ENCODE data around the gene ASB1. TPM values are rescaled to one million over a fixed set of nuclear protein-coding genes. Genes with fewer than 3 reads are reported as not detected.

The ASB1 gene
- total and polyA plus RNA-seq, 2 of the 13 experiments (the other 11 are each of a cell fraction or from before 2014, with no cell fraction given), result 48.6 to 49.2 TPM

GRCh38 chr2:238456970-238457926 is 30.5 kb downstream of the ASB1 start (continued):
- TF ChIP-seq GRHL1 (CRISPR knock-in tag; conservative IDR thresholded peaks at IDR 0.05), result no peak
- no peak for TF ChIP-seq ZNF879 (CRISPR knock-in tag; IDR thresholded peaks at IDR 0.05)
- TF ChIP-seq ATF1 (CRISPR knock-in tag; IDR thresholded peaks at IDR 0.05), result no peak
- TF ChIP-seq ZNF468 (CRISPR knock-in tag; IDR thresholded peaks at IDR 0.05), result no peak
- no peak for TF ChIP-seq HNRNPLL (IDR thresholded peaks at IDR 0.05; ENCODE audit: low read depth, low read length, poor library complexity, severe bottlenecking)
- no peak for TF ChIP-seq NONO (IDR thresholded peaks at IDR 0.05)
- TF ChIP-seq NONO (CRISPR knock-in tag; conservative IDR thresholded peaks at IDR 0.05), result no peak
- peak; percentile 78 for TF ChIP-seq MIER3 (CRISPR knock-in tag; IDR thresholded peaks at IDR 0.05; ENCODE audit: borderline replicate concordance)
- no peak for TF ChIP-seq NFE2L1 (CRISPR knock-in tag; IDR thresholded peaks at IDR 0.05; ENCODE audit: borderline replicate concordance)
- TF ChIP-seq ZBTB26 (CRISPR knock-in tag; IDR thresholded peaks at IDR 0.05; ENCODE audit: borderline replicate concordance), result 0 out of 2 replicates have a peak, but pooled peaks have one; percentile 39
- no peak for TF ChIP-seq ZNF841 (CRISPR knock-in tag; IDR thresholded peaks at IDR 0.05; ENCODE audit: borderline replicate concordance)
- no peak for TF ChIP-seq MTF1 (CRISPR knock-in tag; IDR thresholded peaks at IDR 0.05)
- 0 out of 2 replicates have a peak, but pooled peaks have one; percentile 27 for TF ChIP-seq RFX3 (CRISPR knock-in tag; IDR thresholded peaks at IDR 0.05)
- TF ChIP-seq, protein P1, sequence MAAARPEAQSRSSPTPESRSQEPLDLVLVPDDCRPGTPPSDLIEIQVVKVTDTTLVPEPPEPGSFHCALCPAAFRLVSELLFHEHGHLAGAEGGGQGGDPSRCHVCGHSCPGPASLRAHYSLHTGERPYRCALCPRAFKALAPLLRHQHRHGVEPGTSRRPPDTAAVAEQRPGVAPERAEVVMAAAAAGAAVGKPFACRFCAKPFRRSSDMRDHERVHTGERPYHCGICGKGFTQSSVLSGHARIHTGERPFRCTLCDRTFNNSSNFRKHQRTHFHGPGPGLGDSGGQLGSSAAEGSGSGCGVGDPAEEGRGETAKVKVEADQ (CRISPR knock-in tag; IDR thresholded peaks at IDR 0.05; ENCODE audit: borderline replicate concordance), result no peak
- no peak for TF ChIP-seq ETV6 (CRISPR knock-in tag; conservative IDR thresholded peaks at IDR 0.05)
- TF ChIP-seq HNRNPUL1 (IDR thresholded peaks at IDR 0.05; ENCODE audit: low read depth, low read length), result no peak
- TF ChIP-seq ZFP91 (CRISPR knock-in tag; IDR thresholded peaks at IDR 0.05; ENCODE audit: borderline replicate concordance), result peak; percentile 68; the same call in 1 of the 2 replicates
- peak; percentile 88; the same call in 1 of the 2 replicates for TF ChIP-seq HDAC2 (CRISPR knock-in tag; IDR thresholded peaks at IDR 0.05)
- TF ChIP-seq MBD4 (IDR thresholded peaks at IDR 0.05; ENCODE audit: borderline replicate concordance, low read length), result no peak
- peak; percentile 77 for TF ChIP-seq ZNF350 (CRISPR knock-in tag; IDR thresholded peaks at IDR 0.05; ENCODE audit: borderline replicate concordance, low read depth)
- no peak for TF ChIP-seq CBX5 (CRISPR knock-in tag; IDR thresholded peaks at IDR 0.05; ENCODE audit: borderline replicate concordance)
- TF ChIP-seq KDM6A (CRISPR knock-in tag; IDR thresholded peaks at IDR 0.05; ENCODE audit: low read depth), result no peak
- TF ChIP-seq SP5 (CRISPR knock-in tag; IDR thresholded peaks at IDR 0.05; ENCODE audit: borderline replicate concordance, low read depth), result peak; percentile 40; the same call in 1 of the 2 replicates

Measured in HepG2 (cell line).